Measurements from ENCODE around the gene DPF3.

DNA sequence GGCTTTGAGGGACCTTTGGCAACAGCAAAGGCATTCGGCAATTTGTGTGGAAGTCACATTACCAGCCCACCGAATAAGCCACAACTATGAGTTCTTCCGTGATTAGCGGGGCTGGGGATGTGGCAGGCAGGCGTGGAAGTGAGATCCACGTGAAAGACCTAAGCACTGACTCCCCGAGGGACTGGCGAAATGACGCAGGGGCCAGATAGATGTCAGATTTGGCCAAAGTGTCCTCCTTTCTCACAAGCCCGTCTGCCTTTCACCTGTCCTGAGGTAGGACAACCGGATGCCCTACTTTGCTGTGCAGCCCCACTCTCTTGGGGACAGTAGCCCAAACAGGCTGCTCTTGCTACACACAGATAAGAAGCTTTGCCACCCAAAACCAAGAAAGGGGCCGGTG is 54.5 kb downstream of the DPF3 start:
- TF ChIP-seq, protein P1, sequence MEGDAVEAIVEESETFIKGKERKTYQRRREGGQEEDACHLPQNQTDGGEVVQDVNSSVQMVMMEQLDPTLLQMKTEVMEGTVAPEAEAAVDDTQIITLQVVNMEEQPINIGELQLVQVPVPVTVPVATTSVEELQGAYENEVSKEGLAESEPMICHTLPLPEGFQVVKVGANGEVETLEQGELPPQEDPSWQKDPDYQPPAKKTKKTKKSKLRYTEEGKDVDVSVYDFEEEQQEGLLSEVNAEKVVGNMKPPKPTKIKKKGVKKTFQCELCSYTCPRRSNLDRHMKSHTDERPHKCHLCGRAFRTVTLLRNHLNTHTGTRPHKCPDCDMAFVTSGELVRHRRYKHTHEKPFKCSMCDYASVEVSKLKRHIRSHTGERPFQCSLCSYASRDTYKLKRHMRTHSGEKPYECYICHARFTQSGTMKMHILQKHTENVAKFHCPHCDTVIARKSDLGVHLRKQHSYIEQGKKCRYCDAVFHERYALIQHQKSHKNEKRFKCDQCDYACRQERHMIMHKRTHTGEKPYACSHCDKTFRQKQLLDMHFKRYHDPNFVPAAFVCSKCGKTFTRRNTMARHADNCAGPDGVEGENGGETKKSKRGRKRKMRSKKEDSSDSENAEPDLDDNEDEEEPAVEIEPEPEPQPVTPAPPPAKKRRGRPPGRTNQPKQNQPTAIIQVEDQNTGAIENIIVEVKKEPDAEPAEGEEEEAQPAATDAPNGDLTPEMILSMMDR (IDR thresholded peaks at IDR 0.05), result no peak
- no peak for TF ChIP-seq EZH2 (IDR thresholded peaks at IDR 0.05; ENCODE audit: borderline replicate concordance, insufficient read depth, low read depth, low read length, poor library complexity, severe bottlenecking)

Measured in B cell (primary cell).